ENCODE data around the gene LTK.
A peak's percentile ranks its signal among the peaks of the same experiment; 100 is the strongest.

Gene LTK

GRCh38 chr15:41513506-41514227 is at the start of gene LTK:
Gene LTK, minus strand, starts transcription at chr15:41513827. Its CDS starts 118 bp downstream, at chr15:41513709.
- no peak for DNase-seq (ENCODE audit: low spot score)
- no peak for FAIRE-seq

- DNase-seq (ENCODE audit: low spot score) (no peak), FAIRE-seq (no peak)
Measured at GRCh38 chr15:41562784-41563198, 49.2 kb upstream of the LTK start.

- no peak for FAIRE-seq
- DNase-seq (ENCODE audit: low spot score): no peak
Measured at GRCh38 chr15:41562244-41562643, 48.6 kb upstream of the LTK start.

GRCh38 chr15:41561777-41562145 is 48.1 kb upstream of the LTK start:
- DNase-seq (ENCODE audit: low spot score): no peak
- FAIRE-seq: no peak

GRCh38 chr15:41561104-41561776 is 47.6 kb upstream of the LTK start:
- FAIRE-seq (no peak), DNase-seq (ENCODE audit: low spot score) (no peak)

- FAIRE-seq (no peak), DNase-seq (ENCODE audit: low spot score) (no peak)
Measured at GRCh38 chr15:41560572-41560874, 46.9 kb upstream of the LTK start.

GRCh38 chr15:41559239-41559782 is 45.7 kb upstream of the LTK start:
- no peak for DNase-seq (ENCODE audit: low spot score)
- no peak for FAIRE-seq

GRCh38 chr15:41558400-41559238 is 45.0 kb upstream of the LTK start, which contains the start of gene TYRO3:
Gene TYRO3, plus strand, starts transcription at chr15:41559212. Its CDS starts 46 bp downstream, at chr15:41559258.
- DNase-seq (ENCODE audit: low spot score): peak; percentile 80
- peak; percentile 44 for FAIRE-seq

GRCh38 chr15:41557673-41558399 is 44.2 kb upstream of the LTK start:
- peak; percentile 78 for DNase-seq (ENCODE audit: low spot score)

GRCh38 chr15:41556677-41557076 is 43.0 kb upstream of the LTK start:
- no peak for DNase-seq (ENCODE audit: low spot score)
- no peak for FAIRE-seq

More at GRCh38 chr15:41557673-41558399, 44.2 kb upstream of the LTK start:
- FAIRE-seq: no peak

- no peak for FAIRE-seq
- no peak for DNase-seq (ENCODE audit: low spot score)
Measured at GRCh38 chr15:41554915-41555314, 41.3 kb upstream of the LTK start.

- DNase-seq (ENCODE audit: low spot score) (no peak), FAIRE-seq (no peak)
Measured at GRCh38 chr15:41554343-41554742, 40.7 kb upstream of the LTK start.

GRCh38 chr15:41553731-41554130 is 40.1 kb upstream of the LTK start:
- FAIRE-seq (no peak), DNase-seq (ENCODE audit: low spot score) (no peak)

- DNase-seq (ENCODE audit: low spot score): no peak
- no peak for FAIRE-seq
Measured at GRCh38 chr15:41550066-41550775, 36.6 kb upstream of the LTK start.

- no peak for FAIRE-seq
Measured at GRCh38 chr15:41546851-41547786, 33.5 kb upstream of the LTK start.

GRCh38 chr15:41545218-41545617 is 31.6 kb upstream of the LTK start:
- FAIRE-seq: no peak
- DNase-seq (ENCODE audit: low spot score): no peak

More at GRCh38 chr15:41546851-41547786, 33.5 kb upstream of the LTK start:
- DNase-seq (ENCODE audit: low spot score): peak; percentile 62

GRCh38 chr15:41544650-41545015 is 31.0 kb upstream of the LTK start:
- FAIRE-seq: peak; percentile 9
- DNase-seq (ENCODE audit: low spot score): no peak

- DNase-seq (ENCODE audit: low spot score) (no peak), FAIRE-seq (no peak)
Measured at GRCh38 chr15:41543521-41543870, 29.9 kb upstream of the LTK start.

GRCh38 chr15:41536866-41537265 is 23.2 kb upstream of the LTK start:
- FAIRE-seq: no peak
- no peak for DNase-seq (ENCODE audit: low spot score)

GRCh38 chr15:41535544-41535943 is 21.9 kb upstream of the LTK start:
- no peak for FAIRE-seq
- no peak for DNase-seq (ENCODE audit: low spot score)

All from urothelium cell line (cell line).